HUDEP-2 (cell line): ENCODE measurements around the gene FOXD3.

ENCODE experiments used
- DNase-seq, 76 experiments: peaks; one replicate each; lab custom pipeline; 2025; ENCODE audit not compliant: unreplicated experiment in 76 of 76; lab: John Stamatoyannopoulos, UW

FOXD3 gene

DNA sequence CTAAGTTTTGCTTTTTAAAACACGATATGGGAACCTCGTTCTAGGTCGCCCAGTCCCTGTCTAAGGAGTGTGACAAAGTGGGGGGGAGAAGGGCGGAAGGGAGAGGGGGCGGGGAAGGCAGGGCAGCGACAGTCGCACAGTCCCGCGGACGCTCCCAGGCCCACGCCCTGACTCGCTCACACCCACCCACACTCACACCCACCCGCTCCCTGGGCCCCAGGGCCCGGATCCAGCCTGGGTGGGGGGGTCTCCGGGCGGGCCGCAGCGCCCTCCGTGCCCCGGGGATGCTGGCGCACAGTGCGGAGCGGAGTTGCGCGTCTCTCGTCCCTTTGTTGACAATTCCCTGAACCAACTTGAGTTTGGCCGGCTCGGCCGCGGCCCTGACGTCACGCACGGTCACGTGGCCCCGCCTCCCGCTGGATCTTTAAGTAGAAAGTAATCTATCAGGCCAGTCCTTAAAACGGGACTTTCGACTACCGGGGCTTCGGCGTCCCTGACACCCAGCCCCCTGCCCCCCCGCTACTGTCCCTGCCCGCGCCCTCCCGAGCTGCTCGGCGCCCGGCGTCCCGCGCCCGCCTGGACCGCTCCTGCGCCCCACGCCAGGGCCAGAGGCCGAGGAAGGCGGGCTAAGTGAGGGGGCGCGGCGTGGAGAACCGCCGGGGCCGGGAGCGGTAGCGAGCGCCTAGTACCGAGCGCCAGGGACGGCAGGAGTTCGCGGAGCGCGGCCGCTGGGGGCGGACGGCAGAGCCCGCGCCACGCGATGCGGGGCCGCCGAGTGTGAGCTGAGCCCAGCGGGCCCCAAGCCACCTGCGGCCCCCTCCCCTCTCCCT lies at the start of gene FOXD3:
TSS of gene FOXD3 (plus strand) at position 454 of the 830 bp plus-strand sequence. CDS start 492 bp downstream, outside the sequence.
- DNase-seq, result peak in 34 of 76 experiments; percentile 7 to 51 (median 25)

GRCh38 chr1:63272811-63273210 lies 49.6 kb upstream of the FOXD3 start:
- DNase-seq, result no peak

GRCh38 chr1:63274371-63274770 lies 48.0 kb upstream of the FOXD3 start:
- DNase-seq, result no peak

- DNase-seq, result no peak
Measured at GRCh38 chr1:63274979-63275378, 47.4 kb upstream of the FOXD3 start.

- no peak for DNase-seq
Measured at GRCh38 chr1:63276624-63277023, 45.7 kb upstream of the FOXD3 start.

DNA sequence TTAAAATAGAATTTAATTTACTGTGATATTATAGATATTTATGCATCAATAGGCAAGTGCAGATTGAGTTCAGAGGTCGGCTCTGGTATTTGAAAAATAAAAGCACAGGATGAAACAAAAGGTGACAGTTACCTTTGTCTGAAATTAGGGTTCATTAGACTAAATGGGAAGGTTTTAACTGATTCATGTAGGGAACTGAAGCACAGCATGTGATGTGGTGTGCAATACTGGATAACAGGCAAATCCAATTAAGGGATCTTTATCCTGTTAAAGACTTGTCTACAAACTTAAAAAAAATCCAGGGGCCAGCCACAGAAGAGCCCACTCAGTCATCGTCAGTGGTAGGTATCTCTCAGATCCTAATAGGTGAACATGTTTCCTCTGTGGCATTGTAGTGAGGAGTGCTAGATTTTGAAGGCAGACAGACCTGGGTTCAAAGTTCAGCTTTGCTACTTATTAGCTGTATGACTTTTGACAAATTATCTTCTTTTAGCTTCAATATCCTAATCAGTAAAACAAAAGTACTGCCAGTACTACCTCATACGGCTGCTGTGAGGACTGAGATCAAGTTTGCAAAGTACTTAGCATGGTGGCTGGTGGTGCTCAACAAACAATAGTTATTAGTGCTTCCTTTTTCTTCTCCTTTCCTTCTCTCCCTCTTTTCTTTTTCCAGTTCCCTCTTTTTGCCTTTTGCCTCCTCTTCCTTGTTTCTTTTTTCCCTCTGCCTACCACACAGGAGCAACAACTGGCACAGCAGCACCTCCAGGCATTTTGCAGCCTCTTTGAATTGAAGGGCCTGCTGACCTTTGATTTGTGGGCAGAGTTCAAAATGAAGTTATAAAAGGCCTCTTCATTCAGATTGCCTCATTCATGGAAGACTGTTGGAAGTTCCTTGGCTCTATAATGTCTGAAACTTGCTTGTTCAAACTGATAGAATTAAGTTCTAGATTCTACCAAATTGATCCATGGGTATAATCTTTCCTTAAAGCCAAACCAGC lies 44.9 kb upstream of the FOXD3 start:
- no peak for DNase-seq

- DNase-seq, result no peak
Measured at GRCh38 chr1:63281753-63282152, 40.6 kb upstream of the FOXD3 start.

GRCh38 chr1:63289135-63289534 lies 33.2 kb upstream of the FOXD3 start:
- DNase-seq, result no peak

DNA sequence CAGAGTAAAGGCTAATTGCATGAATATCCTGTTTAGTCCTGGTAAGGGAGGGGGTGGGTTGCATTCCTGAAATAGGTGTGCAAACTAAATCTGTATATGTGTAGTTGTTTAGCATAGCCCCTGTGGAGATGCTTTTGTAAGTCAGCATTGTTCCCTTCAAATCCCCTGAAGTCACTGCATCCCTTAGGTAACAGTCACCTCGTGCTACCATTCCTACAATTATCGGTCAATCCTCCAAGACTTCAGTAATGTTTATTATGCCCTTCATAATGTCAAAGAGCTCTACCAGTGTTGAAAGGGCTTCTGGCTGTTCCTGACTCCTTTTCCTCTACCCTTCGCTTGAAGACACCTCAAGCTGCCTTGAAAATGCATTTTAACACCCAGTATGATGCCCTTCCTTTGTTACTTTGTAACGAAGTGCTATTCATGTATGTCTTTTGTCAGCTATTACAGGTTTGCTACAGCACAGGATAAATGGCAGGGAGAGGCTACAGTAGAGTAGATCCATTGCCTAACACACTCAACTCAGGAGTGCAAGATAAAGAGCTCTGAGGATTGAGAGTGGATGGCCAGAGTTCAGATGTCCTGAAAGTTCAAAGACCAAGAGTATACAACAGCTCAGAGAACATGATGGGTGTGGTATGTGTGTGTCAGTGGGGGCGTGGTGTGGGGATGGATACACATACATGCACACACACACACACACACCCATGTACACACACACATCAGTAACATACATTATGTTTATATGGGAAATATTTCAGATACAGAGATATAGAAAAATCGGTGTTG lies 27.4 kb upstream of the FOXD3 start:
- DNase-seq, result no peak

DNA sequence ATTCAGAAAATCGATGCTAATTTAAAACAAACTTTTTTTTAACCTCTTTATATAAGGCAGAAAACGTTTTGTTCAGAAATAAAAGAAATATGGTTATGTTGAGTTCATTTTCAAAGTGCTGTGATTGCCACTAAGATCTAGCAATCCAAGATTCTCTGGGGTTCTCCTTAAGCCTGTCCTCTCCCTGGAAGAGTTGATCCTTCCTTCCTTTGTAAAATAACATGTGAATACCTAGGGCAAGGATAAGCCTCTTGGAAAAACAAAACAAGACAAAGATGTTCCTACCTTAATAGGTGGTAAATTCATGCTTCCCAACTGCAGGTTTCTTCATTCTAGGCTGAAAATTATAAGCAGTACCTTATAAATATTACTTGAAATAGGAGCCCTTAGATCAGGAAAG lies 18.0 kb upstream of the FOXD3 start:
- no peak for DNase-seq

GRCh38 chr1:63305043-63305442 lies 17.3 kb upstream of the FOXD3 start:
- DNase-seq, result no peak

- DNase-seq, result no peak
Measured at GRCh38 chr1:63307196-63307794, 15.1 kb upstream of the FOXD3 start.

DNA sequence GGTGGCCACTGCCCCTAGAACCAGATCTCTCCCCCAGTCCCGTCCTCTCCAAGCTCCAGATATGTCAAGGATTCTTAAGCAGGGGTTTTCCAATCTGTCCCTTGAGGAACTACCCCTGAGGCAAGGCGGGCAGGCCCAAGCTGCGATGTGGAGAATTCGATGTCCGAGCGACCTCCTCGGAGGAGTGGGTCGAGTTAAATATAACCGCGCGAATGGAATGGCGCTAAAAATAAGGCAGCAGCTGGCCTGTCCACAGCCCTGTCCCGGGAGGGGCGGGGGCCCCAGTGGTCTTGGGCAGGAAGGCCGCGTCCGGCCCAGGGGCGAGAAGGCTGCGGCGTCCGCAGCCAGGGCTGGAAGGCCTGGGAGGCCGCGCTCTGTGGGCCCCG lies 5.8 kb upstream of the FOXD3 start:
- no peak for DNase-seq

GRCh38 chr1:63316984-63317816 lies 5.2 kb upstream of the FOXD3 start:
- peak in 67 of 76 experiments; percentile 5 to 81 (median 57) for DNase-seq

- no peak for DNase-seq
Measured at GRCh38 chr1:63317817-63318152, 4.6 kb upstream of the FOXD3 start.

DNA sequence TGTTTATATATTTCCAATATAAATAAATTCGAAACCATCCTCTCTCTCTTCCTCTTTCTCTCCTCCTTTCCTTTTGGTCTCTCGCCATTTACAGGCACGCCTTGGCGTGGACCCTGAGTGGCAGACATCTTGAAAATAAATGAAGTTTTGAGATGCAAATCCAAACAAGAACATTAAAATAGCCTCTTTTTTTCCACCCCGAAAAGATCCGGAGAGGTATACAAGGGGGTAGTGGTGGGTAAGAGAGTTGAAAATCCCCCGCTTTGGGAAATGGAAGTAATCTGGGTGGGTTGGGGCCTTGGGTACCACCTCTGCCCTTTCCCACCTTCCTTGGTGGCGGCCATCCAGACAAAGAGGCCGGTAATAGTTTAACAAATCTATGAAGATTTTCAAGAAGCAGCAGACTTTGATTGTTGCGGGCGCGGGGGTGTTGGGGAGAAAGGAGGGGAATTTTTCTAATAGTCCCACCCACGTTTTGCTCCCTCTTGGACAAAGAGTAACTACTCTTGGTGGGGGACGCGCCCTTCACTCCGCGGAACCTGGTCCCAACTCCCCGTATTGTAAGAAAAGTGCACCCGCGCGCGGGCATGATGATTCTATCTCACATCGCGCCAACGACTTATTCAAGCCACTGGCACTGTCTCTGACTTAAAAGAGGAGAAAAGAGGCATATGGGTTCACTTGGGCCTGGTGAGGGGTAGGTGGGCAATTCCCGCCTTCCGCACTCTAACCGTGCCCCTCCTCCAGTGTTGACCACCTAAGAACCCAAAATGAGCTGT lies 4.0 kb upstream of the FOXD3 start:
- no peak for DNase-seq

DNA sequence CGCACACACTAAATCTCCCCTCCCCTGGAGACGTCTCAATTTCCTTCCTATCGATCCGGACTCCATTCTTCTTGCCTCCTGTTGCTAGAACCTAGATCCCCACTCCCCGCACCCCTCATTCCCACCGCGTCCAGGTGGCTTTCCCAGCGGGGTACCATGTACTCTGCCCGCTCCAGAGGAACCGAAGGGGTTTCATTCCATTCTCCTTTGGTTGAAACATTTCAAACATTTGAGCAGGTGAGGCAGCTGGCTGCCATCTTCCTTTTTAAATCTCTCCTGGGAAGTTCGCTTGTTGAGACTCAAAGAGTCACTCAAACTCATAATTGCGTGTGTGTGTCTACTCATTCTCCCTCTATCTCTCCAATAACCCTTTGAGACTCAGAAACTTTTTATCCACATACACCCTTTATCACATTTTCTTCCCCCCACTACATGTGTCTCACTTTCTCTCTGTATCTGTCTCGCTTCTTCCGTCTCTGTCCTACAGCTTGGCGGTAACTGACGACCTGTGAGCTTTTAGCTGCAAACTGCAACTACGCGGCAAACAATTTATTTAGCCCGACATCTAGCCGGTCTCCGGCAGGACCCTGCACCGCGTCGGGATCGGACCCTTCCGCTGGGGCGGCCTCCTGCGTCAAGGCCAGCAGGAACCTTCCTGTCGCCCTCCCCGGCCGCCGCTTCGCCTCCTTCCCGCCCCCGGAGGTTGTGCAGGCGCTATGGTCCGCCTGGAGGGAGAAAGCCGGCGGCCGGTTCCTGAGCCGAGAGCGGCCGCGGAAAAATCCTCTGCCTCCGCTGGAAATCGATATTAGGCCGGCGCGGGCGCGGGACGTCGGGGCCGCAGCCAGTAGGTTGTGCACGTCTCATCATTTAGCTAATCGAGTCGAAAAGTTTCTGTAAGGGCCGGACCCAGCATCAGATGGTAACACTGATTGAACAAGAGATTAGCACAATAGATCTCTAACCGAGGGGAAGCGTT lies 3.0 kb upstream of the FOXD3 start:
- DNase-seq, result peak in 1 of 76 experiments; percentile 11
